ENCODE measurements around the gene RUNX3.
A peak's percentile ranks its signal among the peaks of the same experiment; 100 is the strongest.

The RUNX3 gene

GRCh38 chr1:24906760-24907490 lies 23.2 kb downstream of the RUNX3 start:
- peaks cover 0 to 29% (median 0%) of the 10 kb centered on the region in 3 experiments for H3K27me3 ChIP-seq (ENCODE audit: control insufficient read depth in 3 of 3, insufficient read depth in 3 of 3, low read depth in 1 of 3, low read length in 3 of 3)
- no peak overlapping the region for H3K23ac ChIP-seq (ENCODE audit: low read depth, low read length, poor library complexity)
- H3K9ac ChIP-seq (ENCODE audit: low read depth, low read length, poor library complexity), result no peak overlapping the region
- peaks cover 3% of the 10 kb centered on the region for H3K79me1 ChIP-seq (ENCODE audit: low read depth, low read length)
- H3K27ac ChIP-seq (replicated peaks; ENCODE audit: low read length), result no peak overlapping the region
- no peak overlapping the region for H3K4me2 ChIP-seq (ENCODE audit: insufficient read depth, low read length, poor library complexity, severe bottlenecking)
- no peak overlapping the region for H2AFZ ChIP-seq (ENCODE audit: low read length)
- H2BK5ac ChIP-seq (ENCODE audit: low read length), result peak overlapping the region; percentile 91
- DNase-seq (ENCODE audit: low spot score), result no peak
- no peaks in the 10 kb centered on the region for H3K9me3 ChIP-seq (replicated peaks in 1 of 2; ENCODE audit: control insufficient read depth in 2 of 2, insufficient read depth in 1 of 2, low read depth in 1 of 2, low read length in 2 of 2)
- H3K4me1 ChIP-seq (ENCODE audit: control insufficient read depth in 2 of 2, insufficient read depth in 1 of 2, low read depth in 1 of 2, low read length in 2 of 2), result peaks cover 0 to 3% of the 10 kb centered on the region in 2 donors
- H3K18ac ChIP-seq (ENCODE audit: low read length), result no peak overlapping the region
- peak overlapping the region; percentile 97 for H2AK5ac ChIP-seq (ENCODE audit: low read depth, low read length)
- H3K4me3 ChIP-seq (ENCODE audit: low read length in 2 of 2), result no peak overlapping the region
- peak overlapping the region; percentile 23 for H2BK15ac ChIP-seq (ENCODE audit: low read length)
- no peak overlapping the region for H2BK120ac ChIP-seq (ENCODE audit: low read depth, low read length)
- no peaks in the 10 kb centered on the region for H3K36me3 ChIP-seq (replicated peaks in 1 of 2; ENCODE audit: control insufficient read depth in 2 of 2, insufficient read depth in 2 of 2, low read length in 2 of 2)
- no peak overlapping the region for H2BK12ac ChIP-seq (ENCODE audit: low read length)
- H4K91ac ChIP-seq (ENCODE audit: low read depth, low read length, poor library complexity), result no peak overlapping the region
- no peak overlapping the region for H3K4ac ChIP-seq (ENCODE audit: low read length)
- no CpG with 5 or more reads among the region's 20 CpGs for WGBS, 2 donors (ENCODE audit: extremely low coverage in 2 of 2, insufficient read length in 2 of 2, insufficient replicate concordance in 1 of 2)
- H3K14ac ChIP-seq (ENCODE audit: low read length), result no peak overlapping the region
- H4K8ac ChIP-seq (ENCODE audit: low read depth, low read length), result no peak overlapping the region

GRCh38 chr1:24905979-24906720 lies 23.9 kb downstream of the RUNX3 start:
- peak overlapping the region; percentile 38 for H4K91ac ChIP-seq (ENCODE audit: low read depth, low read length, poor library complexity)
- H2BK15ac ChIP-seq (ENCODE audit: low read length), result peak overlapping the region; percentile 95
- H2BK5ac ChIP-seq (ENCODE audit: low read length), result peak overlapping the region; percentile 91
- H3K4me3 ChIP-seq (ENCODE audit: low read length in 2 of 2), result no peak overlapping the region
- H2AK5ac ChIP-seq (ENCODE audit: low read depth, low read length), result peak overlapping the region; percentile 97
- no peak overlapping the region for H3K9ac ChIP-seq (ENCODE audit: low read depth, low read length, poor library complexity)
- H3K27ac ChIP-seq (replicated peaks; ENCODE audit: low read length), result no peak overlapping the region
- H4K8ac ChIP-seq (ENCODE audit: low read depth, low read length), result no peak overlapping the region
- no peak overlapping the region for H3K4me2 ChIP-seq (ENCODE audit: insufficient read depth, low read length, poor library complexity, severe bottlenecking)
- H2AFZ ChIP-seq (ENCODE audit: low read length), result no peak overlapping the region
- no peak overlapping the region for H3K14ac ChIP-seq (ENCODE audit: low read length)
- peak overlapping the region; percentile 83 for H3K18ac ChIP-seq (ENCODE audit: low read length)
- no CpG with 5 or more reads among the region's 17 CpGs for WGBS, 2 donors (ENCODE audit: extremely low coverage in 2 of 2, insufficient read length in 2 of 2, insufficient replicate concordance in 1 of 2)
- no peak for DNase-seq (ENCODE audit: low spot score)
- H3K4me1 ChIP-seq (ENCODE audit: control insufficient read depth in 2 of 2, insufficient read depth in 1 of 2, low read depth in 1 of 2, low read length in 2 of 2), result peaks cover 0 to 3% of the 10 kb centered on the region in 2 donors
- peaks cover 0 to 27% (median 0%) of the 10 kb centered on the region in 3 experiments for H3K27me3 ChIP-seq (ENCODE audit: control insufficient read depth in 3 of 3, insufficient read depth in 3 of 3, low read depth in 1 of 3, low read length in 3 of 3)
- no peak overlapping the region for H2BK12ac ChIP-seq (ENCODE audit: low read length)
- peaks cover 3% of the 10 kb centered on the region for H3K79me1 ChIP-seq (ENCODE audit: low read depth, low read length)
- no peaks in the 10 kb centered on the region for H3K36me3 ChIP-seq (replicated peaks in 1 of 2; ENCODE audit: control insufficient read depth in 2 of 2, insufficient read depth in 2 of 2, low read length in 2 of 2)
- no peak overlapping the region for H3K4ac ChIP-seq (ENCODE audit: low read length)
- H2BK120ac ChIP-seq (ENCODE audit: low read depth, low read length), result peak overlapping the region; percentile 84
- no peaks in the 10 kb centered on the region for H3K9me3 ChIP-seq (replicated peaks in 1 of 2; ENCODE audit: control insufficient read depth in 2 of 2, insufficient read depth in 1 of 2, low read depth in 1 of 2, low read length in 2 of 2)
- peak overlapping the region; percentile 89 for H3K23ac ChIP-seq (ENCODE audit: low read depth, low read length, poor library complexity)

DNA sequence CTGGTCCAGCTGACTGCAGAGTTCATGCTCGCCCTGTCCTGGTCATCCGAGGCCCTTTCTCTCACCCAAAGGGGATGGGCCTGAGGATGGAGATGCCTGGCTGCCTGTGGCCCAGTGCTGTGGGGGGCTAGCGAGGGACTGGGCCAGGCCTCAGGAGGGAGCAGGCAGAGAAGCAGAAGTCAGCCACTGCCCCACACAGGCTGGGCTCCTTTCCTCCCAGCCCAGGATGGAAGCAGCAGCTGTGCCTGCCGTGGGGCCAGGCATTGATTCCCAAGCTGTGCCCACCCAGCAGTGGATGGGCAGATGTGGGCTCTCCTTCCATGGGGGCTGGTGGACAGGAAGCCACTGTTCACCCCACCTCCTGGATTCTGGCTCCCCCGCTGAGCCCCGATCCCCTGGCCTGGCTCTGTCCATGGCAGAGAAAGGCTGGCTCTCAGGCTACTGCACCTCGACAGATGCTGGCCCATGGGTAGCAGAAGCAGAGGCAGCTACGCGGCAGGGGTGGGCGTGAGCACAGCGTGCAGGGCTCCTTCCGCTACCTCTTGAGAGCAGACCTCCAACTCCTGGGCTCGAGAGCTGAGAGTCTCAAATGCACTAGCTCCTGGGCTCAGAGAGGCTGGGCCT lies 24.6 kb downstream of the RUNX3 start:
- WGBS, 2 donors (ENCODE audit: extremely low coverage in 2 of 2, insufficient read length in 2 of 2, insufficient replicate concordance in 1 of 2), result no CpG with 5 or more reads among the region's 13 CpGs
- H3K4ac ChIP-seq (ENCODE audit: low read length), result peak overlapping the region; percentile 46
- H2AFZ ChIP-seq (ENCODE audit: low read length), result no peak overlapping the region
- peaks cover 0 to 3% of the 10 kb centered on the region in 2 donors for H3K4me1 ChIP-seq (ENCODE audit: control insufficient read depth in 2 of 2, insufficient read depth in 1 of 2, low read depth in 1 of 2, low read length in 2 of 2)
- H3K18ac ChIP-seq (ENCODE audit: low read length), result peak overlapping the region; percentile 83
- H3K14ac ChIP-seq (ENCODE audit: low read length), result peak overlapping the region; percentile 86
- peaks cover 0 to 24% (median 0%) of the 10 kb centered on the region in 3 experiments for H3K27me3 ChIP-seq (ENCODE audit: control insufficient read depth in 3 of 3, insufficient read depth in 3 of 3, low read depth in 1 of 3, low read length in 3 of 3)
- H2BK12ac ChIP-seq (ENCODE audit: low read length), result peak overlapping the region; percentile 87
- no peak overlapping the region for H3K4me3 ChIP-seq (ENCODE audit: low read length in 2 of 2)
- no peak overlapping the region for H4K8ac ChIP-seq (ENCODE audit: low read depth, low read length)
- DNase-seq (ENCODE audit: low spot score), result no peak
- no peak overlapping the region for H3K27ac ChIP-seq (replicated peaks; ENCODE audit: low read length)
- H3K23ac ChIP-seq (ENCODE audit: low read depth, low read length, poor library complexity), result peak overlapping the region; percentile 89
- peak overlapping the region; percentile 84 for H2BK120ac ChIP-seq (ENCODE audit: low read depth, low read length)
- H3K9me3 ChIP-seq (replicated peaks in 1 of 2; ENCODE audit: control insufficient read depth in 2 of 2, insufficient read depth in 1 of 2, low read depth in 1 of 2, low read length in 2 of 2), result no peaks in the 10 kb centered on the region
- H2BK5ac ChIP-seq (ENCODE audit: low read length), result peak overlapping the region; percentile 91
- peak overlapping the region; percentile 97 for H2AK5ac ChIP-seq (ENCODE audit: low read depth, low read length)
- H4K91ac ChIP-seq (ENCODE audit: low read depth, low read length, poor library complexity), result peak overlapping the region; percentile 90
- H3K9ac ChIP-seq (ENCODE audit: low read depth, low read length, poor library complexity), result no peak overlapping the region
- no peaks in the 10 kb centered on the region for H3K36me3 ChIP-seq (replicated peaks in 1 of 2; ENCODE audit: control insufficient read depth in 2 of 2, insufficient read depth in 2 of 2, low read length in 2 of 2)
- no peak overlapping the region for H3K4me2 ChIP-seq (ENCODE audit: insufficient read depth, low read length, poor library complexity, severe bottlenecking)
- peaks cover 3% of the 10 kb centered on the region for H3K79me1 ChIP-seq (ENCODE audit: low read depth, low read length)
- peak overlapping the region; percentile 95 for H2BK15ac ChIP-seq (ENCODE audit: low read length)
